Measurements from ENCODE around the gene DYNLT5.
"Not testable (repeated sequence)": the region's sequence is repeated elsewhere in the genome, so short reads cannot be mapped to it uniquely, and the experiment has no call there.

DYNLT5 gene

DNA sequence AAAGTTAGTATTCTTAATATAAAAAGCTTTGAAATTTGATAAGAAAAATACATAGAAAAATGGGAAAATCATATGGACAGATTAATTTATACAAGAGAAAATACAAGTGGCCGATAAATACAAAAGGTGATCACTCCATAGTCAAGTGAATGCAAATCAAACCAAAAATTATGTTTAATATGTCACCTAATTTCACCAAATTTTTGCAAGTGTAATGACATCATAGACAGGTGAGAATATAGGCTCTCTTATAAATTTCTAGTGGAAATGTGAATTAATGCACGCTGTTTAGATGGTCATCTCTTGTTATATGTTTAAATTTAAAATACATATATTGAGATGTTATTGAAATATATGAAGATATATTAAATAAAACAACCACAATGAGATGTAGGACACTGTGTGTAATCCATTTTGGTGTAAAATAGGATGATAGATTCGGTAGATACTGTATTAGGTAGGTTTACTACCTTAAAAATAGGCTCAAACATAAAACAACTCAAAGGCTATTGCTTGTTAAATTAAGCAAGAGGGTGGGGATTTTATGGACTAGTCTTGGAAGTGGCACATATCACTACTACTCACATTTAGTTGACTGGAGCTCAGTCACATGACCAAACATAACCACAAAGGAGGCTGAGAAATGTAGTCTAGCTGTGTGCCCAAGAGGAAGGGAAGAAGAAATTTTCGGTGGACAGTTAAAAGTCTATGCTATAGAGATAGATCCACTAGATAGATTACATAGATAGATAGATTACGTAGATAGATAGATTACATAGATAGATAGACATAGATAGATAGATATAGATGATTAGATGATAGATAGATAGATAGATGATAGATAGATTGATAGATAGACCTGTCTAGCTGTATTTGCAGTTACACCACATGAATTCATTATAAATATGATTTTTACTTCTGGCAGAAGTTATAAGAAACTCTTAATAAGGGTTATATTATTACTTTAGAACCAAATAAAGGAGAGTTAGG is 39.7 kb downstream of the DYNLT5 start:
- no peak for DNase-seq

DNA sequence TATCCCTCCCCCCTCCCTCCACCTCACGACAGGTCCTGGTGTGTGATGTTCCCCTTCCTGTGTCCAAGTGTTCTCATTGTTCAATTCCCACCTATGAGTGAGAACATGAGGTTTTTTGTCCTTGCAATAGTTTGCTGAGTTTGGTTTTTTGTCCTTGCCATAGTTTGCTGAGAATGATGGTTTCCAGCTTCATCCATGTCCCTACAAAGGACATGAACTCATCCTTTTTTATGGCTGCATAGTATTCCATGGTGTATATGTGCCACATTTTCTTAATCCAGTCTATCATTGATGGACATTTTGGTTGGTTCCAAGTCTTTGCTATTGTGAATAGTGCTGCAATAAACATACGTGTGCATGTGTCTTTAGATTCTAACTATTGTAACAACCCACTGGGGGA is 43.6 kb downstream of the DYNLT5 start:
- not testable (repeated sequence) for DNase-seq

DNA sequence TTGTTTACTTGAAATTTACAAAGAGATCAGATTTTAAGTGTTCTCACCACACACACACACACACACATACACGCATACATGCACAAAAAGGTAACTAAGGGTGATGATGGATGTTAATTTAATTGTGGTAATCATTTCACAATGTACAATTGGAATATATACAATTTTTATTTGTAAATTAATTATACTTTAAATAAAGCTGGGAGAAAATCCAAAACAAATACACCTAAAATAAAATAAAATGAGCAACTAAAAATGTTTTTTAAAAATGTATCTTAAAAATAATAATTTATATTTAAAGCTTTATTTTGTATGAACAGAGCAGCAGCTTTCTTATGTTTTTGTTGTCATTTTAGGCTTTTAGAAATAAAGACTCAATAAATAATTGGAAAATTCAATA is 57.0 kb downstream of the DYNLT5 start:
- DNase-seq, result no peak

DNA sequence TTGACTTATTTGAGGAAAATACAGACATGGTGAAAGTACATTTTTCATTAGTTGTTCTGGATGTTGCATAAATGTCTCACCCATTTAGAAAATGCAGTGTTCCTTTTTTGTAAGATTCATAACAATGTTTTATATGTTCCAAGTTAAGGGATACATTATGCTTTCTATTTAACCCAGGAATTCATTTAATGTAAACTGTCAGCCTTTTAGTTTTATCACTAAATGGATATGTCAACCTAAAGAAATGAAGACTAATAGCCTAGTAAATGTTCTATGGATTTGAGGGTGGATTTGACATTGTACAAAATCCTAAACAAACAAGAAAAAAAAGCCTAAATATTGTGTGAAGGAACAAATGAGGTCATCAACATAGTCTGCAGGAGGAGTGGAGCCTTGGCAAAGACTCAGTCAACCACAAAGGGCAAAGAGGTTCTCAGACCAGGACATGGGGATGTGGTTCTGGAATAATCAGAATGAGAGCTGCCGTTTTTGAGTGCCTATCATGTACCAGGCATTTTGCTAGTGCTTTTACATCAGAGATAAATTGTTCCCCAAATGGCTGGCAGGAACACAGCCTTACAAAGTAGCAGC is 57.6 kb downstream of the DYNLT5 start:
- no peak for DNase-seq

DNA sequence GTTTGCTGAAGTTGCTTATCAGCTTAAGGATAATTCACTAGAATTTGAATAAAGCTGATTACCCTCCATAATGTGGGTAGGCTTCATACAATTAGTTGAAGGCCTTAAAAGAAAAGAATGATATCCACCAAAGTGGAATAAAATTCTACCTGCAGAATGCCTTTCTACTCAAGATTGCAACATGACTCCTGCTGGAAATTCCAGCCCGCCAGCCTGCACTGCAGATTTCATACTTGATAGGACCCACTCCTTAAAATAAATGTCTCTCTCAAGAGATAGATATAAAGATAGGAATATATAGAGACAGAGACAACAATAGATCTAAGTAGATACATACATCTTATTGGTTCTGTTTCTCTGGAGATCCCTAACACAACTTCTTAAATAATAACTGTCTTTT is 72.5 kb downstream of the DYNLT5 start:
- no peak for DNase-seq
